ENCODE data around the gene SYT4. TPM values are rescaled to one million over a fixed set of nuclear protein-coding genes. Genes with fewer than 3 reads are reported as not detected.

SYT4 gene
- total RNA-seq, 1 donor from 2014 or later: not detected

DNA sequence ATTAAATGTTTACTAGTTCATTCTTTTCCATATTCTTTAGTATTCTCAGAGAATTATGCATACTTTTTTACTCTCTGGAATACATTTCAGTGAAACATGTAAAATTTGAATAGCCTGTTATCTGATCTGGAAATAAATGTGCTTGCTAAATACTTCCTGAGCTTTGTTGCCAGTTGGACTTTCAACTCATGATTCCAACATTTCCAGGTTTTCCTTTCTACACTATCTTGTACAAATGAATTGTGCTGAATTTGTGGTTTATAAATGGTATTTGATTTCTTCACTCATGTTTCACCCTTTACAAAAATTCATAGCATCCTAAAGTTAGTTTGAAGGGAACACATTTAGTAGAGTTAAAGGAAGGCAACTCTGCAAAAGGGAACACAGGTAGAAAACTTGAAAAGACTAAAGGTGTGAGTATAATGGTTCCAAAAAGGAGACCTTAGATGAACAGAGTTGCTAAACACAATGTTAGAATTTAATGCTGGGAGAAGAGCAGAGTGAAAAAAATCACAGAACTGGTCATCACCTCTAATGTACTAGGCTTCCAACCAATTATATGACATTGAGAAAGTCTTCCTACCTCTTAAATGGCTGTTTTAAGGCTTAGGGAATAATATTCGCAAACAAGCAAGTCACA is 28.6 kb downstream of the SYT4 start:
- Mint-ChIP-seq H3K4me3 (ENCODE audit: unreplicated experiment) (no peak overlapping the region), H3K36me3 (ENCODE audit: low read depth) (no peaks in the 10 kb centered on the region), H3K4me1 (ENCODE audit: low read depth) (no peaks in the 10 kb centered on the region), H3K27ac (ENCODE audit: unreplicated experiment) (no peak overlapping the region), H3K9me3 (ENCODE audit: low read depth) (no peaks in the 10 kb centered on the region), H3K27me3 (ENCODE audit: low read depth) (peaks cover 1% of the 10 kb centered on the region)
- DNase-seq (ENCODE audit: low spot score): no peak
- TF ChIP-seq, protein P1, sequence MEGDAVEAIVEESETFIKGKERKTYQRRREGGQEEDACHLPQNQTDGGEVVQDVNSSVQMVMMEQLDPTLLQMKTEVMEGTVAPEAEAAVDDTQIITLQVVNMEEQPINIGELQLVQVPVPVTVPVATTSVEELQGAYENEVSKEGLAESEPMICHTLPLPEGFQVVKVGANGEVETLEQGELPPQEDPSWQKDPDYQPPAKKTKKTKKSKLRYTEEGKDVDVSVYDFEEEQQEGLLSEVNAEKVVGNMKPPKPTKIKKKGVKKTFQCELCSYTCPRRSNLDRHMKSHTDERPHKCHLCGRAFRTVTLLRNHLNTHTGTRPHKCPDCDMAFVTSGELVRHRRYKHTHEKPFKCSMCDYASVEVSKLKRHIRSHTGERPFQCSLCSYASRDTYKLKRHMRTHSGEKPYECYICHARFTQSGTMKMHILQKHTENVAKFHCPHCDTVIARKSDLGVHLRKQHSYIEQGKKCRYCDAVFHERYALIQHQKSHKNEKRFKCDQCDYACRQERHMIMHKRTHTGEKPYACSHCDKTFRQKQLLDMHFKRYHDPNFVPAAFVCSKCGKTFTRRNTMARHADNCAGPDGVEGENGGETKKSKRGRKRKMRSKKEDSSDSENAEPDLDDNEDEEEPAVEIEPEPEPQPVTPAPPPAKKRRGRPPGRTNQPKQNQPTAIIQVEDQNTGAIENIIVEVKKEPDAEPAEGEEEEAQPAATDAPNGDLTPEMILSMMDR (IDR thresholded peaks at IDR 0.05): no peak

DNA sequence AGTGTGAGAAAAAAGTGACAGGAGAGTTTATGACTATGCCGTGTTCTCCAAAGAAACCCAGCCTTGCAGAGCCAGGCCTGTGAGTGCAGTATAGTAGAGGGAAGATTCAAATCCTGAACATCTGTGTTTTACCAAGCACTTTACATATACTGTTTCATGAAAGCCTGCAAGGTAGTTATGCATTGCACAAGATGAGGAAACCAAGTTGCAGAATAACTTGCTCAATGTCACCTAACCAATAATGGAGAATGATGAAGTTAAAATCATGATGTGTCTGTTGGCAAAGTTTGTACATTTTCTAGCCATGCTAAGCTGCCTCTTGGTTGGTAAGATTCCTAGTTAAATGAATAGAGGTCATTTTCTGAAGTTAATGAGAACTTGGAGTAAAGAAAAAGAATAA is 29.3 kb downstream of the SYT4 start:
- H3K27ac Mint-ChIP-seq (ENCODE audit: unreplicated experiment): no peak overlapping the region
- peaks cover 1% of the 10 kb centered on the region for H3K27me3 Mint-ChIP-seq (ENCODE audit: low read depth)
- no peaks in the 10 kb centered on the region for H3K36me3 Mint-ChIP-seq (ENCODE audit: low read depth)
- DNase-seq (ENCODE audit: low spot score): no peak
- TF ChIP-seq, protein P1 (IDR thresholded peaks at IDR 0.05): no peak
- no peaks in the 10 kb centered on the region for H3K4me1 Mint-ChIP-seq (ENCODE audit: low read depth)
- H3K9me3 Mint-ChIP-seq (ENCODE audit: low read depth): no peaks in the 10 kb centered on the region
- H3K4me3 Mint-ChIP-seq (ENCODE audit: unreplicated experiment): no peak overlapping the region

DNA sequence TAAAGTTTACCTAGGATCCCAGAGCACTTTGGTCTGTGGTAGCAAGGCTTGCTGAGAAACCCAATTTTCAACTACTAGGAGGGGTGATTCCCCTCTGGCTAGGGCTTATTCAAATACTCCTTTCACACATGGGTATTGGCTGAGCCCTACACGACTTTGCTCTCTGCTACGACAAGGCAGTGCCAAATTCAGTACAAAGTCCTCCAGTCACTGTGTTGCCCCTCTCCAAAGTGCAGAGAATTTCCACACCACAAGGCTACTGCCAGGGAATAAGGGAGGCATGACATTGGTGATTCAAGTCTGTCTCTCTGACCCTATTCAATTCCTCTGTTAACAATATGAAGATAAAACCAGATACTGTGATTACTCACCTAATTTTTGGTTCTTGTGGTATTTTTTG is 38.9 kb downstream of the SYT4 start:
- peaks cover 5% of the 10 kb centered on the region for H3K27me3 Mint-ChIP-seq (ENCODE audit: low read depth)
- no peak overlapping the region for H3K27ac Mint-ChIP-seq (ENCODE audit: unreplicated experiment)
- TF ChIP-seq, protein P1 (IDR thresholded peaks at IDR 0.05): no peak
- H3K9me3 Mint-ChIP-seq (ENCODE audit: low read depth): no peaks in the 10 kb centered on the region
- no peak for DNase-seq (ENCODE audit: low spot score)
- H3K36me3 Mint-ChIP-seq (ENCODE audit: low read depth): no peaks in the 10 kb centered on the region
- no peaks in the 10 kb centered on the region for H3K4me1 Mint-ChIP-seq (ENCODE audit: low read depth)
- no peak overlapping the region for H3K4me3 Mint-ChIP-seq (ENCODE audit: unreplicated experiment)

DNA sequence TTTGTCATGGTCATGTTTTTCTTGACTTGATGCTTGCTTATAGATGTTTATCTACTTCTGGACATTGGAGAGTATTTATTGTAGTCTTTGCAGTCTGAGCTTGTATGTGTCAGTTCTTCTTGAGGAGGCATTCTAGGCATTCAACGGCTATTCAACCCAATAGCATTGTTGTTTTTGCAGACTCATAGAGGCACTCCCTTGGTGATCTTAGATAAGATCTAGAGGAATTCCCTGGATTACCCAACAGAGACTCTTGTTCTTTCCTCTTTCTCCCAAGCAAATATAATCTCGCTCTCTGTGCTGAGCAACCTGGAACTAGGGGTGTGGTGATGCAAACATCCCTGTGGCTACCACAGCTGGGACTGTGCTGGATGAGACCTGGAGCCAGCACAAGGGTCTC is 40.4 kb downstream of the SYT4 start:
- H3K9me3 Mint-ChIP-seq (ENCODE audit: low read depth): no peaks in the 10 kb centered on the region
- H3K4me1 Mint-ChIP-seq (ENCODE audit: low read depth): no peaks in the 10 kb centered on the region
- peaks cover 5% of the 10 kb centered on the region for H3K27me3 Mint-ChIP-seq (ENCODE audit: low read depth)
- H3K27ac Mint-ChIP-seq (ENCODE audit: unreplicated experiment): no peak overlapping the region
- TF ChIP-seq, protein P1 (IDR thresholded peaks at IDR 0.05): no peak
- H3K36me3 Mint-ChIP-seq (ENCODE audit: low read depth): no peaks in the 10 kb centered on the region
- no peak for DNase-seq (ENCODE audit: low spot score)
- no peak overlapping the region for H3K4me3 Mint-ChIP-seq (ENCODE audit: unreplicated experiment)

DNA sequence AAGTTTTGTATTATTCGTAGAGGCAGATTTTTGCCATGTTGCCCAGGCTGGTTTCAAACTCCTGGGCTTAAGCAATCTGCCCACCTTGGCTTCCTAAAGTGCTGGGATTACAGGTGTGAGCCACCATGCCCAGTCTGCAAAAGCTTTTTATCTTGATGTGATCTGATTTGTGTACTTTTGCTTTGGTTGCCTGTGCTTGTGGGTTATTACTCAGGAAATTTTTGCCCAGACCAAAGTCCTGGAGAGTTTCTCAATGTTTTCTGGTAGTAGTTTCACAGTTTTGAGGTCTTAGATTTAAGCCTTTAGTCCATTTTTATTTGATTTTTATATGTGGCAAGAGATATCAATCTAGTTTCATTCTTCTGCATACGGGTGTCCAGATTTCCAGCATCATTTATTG is 42.4 kb downstream of the SYT4 start:
- no peak for DNase-seq (ENCODE audit: low spot score)
- TF ChIP-seq, protein P1 (IDR thresholded peaks at IDR 0.05): no peak
- H3K9me3 Mint-ChIP-seq (ENCODE audit: low read depth): no peaks in the 10 kb centered on the region
- H3K27ac Mint-ChIP-seq (ENCODE audit: unreplicated experiment): no peak overlapping the region
- no peaks in the 10 kb centered on the region for H3K4me1 Mint-ChIP-seq (ENCODE audit: low read depth)
- H3K4me3 Mint-ChIP-seq (ENCODE audit: unreplicated experiment): no peak overlapping the region
- peaks cover 5% of the 10 kb centered on the region for H3K27me3 Mint-ChIP-seq (ENCODE audit: low read depth)
- H3K36me3 Mint-ChIP-seq (ENCODE audit: low read depth): no peaks in the 10 kb centered on the region
